Measurements from ENCODE around the gene MALRD1. TPM values are rescaled to one million over a fixed set of nuclear protein-coding genes. Genes with fewer than 3 reads are reported as not detected.

MALRD1 gene
- total and polyA plus RNA-seq, 2 experiments from 2014 or later, result 0.45 TPM; not detected in 1

- H3K4me1 ChIP-seq (ENCODE audit: insufficient read depth), result no peaks in the 10 kb centered on the region
- no peak for DNase-seq
- H2AFZ ChIP-seq, result no peak overlapping the region
- WGBS, 2 experiments (ENCODE audit: low coverage in 1 of 2, low lambda C conversion rate in 2 of 2, missing lambda C conversion rate in 2 of 2), result 3 to 4% methylated on average over 1 of the region's 1 CpG
- no peaks in the 10 kb centered on the region for H3K79me2 ChIP-seq (ENCODE audit: insufficient read depth)
- no peak overlapping the region for H3K9ac ChIP-seq
- H4K20me1 ChIP-seq (ENCODE audit: insufficient read depth), result no peaks in the 10 kb centered on the region
- H3K4me2 ChIP-seq (ENCODE audit: unreplicated experiment), result no peak overlapping the region
- in situ Hi-C loops (cut with MboI), result no loop called here
- no peaks in the 10 kb centered on the region for H3K27me3 ChIP-seq (replicated peaks; ENCODE audit: insufficient read depth)
- no peak overlapping the region for H3K27ac ChIP-seq
- no peaks in the 10 kb centered on the region for H3K9me2 ChIP-seq (ENCODE audit: insufficient read depth)
- H3K36me3 ChIP-seq (ENCODE audit: low read depth), result no peaks in the 10 kb centered on the region
- H3K9me3 ChIP-seq (ENCODE audit: low read depth), result no peaks in the 10 kb centered on the region
- H3K4me3 ChIP-seq, result no peak overlapping the region
- no peaks in the 10 kb centered on the region for H3F3A ChIP-seq (ENCODE audit: insufficient read depth)
- no peak for TF ChIP-seq EZH2phosphoT487 (IDR thresholded peaks at IDR 0.05; ENCODE audit: insufficient read depth, low read depth)
- no peak for TF ChIP-seq EZH2 (IDR thresholded peaks at IDR 0.05; ENCODE audit: insufficient read depth, poor library complexity, severe bottlenecking)
Observed at GRCh38 chr10:19111501-19112267, 63.1 kb downstream of the MALRD1 start.

GRCh38 chr10:19117438-19117837 is 68.8 kb downstream of the MALRD1 start:
- no peak for TF ChIP-seq EZH2phosphoT487 (IDR thresholded peaks at IDR 0.05; ENCODE audit: insufficient read depth, low read depth)
- no peak for TF ChIP-seq EZH2 (IDR thresholded peaks at IDR 0.05; ENCODE audit: insufficient read depth, poor library complexity, severe bottlenecking)
- no peak overlapping the region for H2AFZ ChIP-seq
- no peak overlapping the region for H3K4me2 ChIP-seq (ENCODE audit: unreplicated experiment)
- H3K4me3 ChIP-seq, result no peak overlapping the region
- H3K27ac ChIP-seq, result no peak overlapping the region
- in situ Hi-C loops (cut with MboI), result no loop called here
- H4K20me1 ChIP-seq (ENCODE audit: insufficient read depth), result no peaks in the 10 kb centered on the region
- H3K9ac ChIP-seq, result no peak overlapping the region
- no peak for DNase-seq
- 0 to 7% methylated on average over 1 of the region's 1 CpG for WGBS, 2 experiments (ENCODE audit: low coverage in 1 of 2, low lambda C conversion rate in 2 of 2, missing lambda C conversion rate in 2 of 2)
- H3K27me3 ChIP-seq (replicated peaks; ENCODE audit: insufficient read depth), result no peaks in the 10 kb centered on the region
- H3K79me2 ChIP-seq (ENCODE audit: insufficient read depth), result no peaks in the 10 kb centered on the region
- no peaks in the 10 kb centered on the region for H3K36me3 ChIP-seq (ENCODE audit: low read depth)
- no peaks in the 10 kb centered on the region for H3K4me1 ChIP-seq (ENCODE audit: insufficient read depth)
- H3F3A ChIP-seq (ENCODE audit: insufficient read depth), result no peaks in the 10 kb centered on the region
- no peaks in the 10 kb centered on the region for H3K9me2 ChIP-seq (ENCODE audit: insufficient read depth)
- H3K9me3 ChIP-seq (ENCODE audit: low read depth), result no peaks in the 10 kb centered on the region

DNA sequence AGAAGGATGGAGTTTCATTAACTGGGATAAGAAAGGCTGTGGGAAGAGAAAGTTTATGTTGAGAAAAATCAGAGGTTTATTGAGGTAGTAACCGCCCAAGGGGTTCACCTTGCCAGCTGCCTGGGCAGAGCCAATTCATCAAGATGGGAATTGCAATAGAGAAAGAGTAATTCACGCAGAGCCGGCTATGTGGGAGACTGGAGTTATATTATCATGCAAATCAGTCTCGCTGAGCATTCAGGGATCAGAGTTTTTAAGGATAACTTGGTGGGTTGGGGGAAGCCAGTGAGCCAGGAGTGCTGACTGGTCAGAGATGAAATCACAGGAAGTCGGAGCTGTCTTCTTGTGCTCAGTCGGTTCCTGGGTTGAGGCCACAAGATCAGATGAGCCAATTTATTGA is 70.6 kb downstream of the MALRD1 start:
- H3K36me3 ChIP-seq (ENCODE audit: low read depth), result no peaks in the 10 kb centered on the region
- H3F3A ChIP-seq (ENCODE audit: insufficient read depth), result no peaks in the 10 kb centered on the region
- H2AFZ ChIP-seq, result no peak overlapping the region
- TF ChIP-seq EZH2phosphoT487 (IDR thresholded peaks at IDR 0.05; ENCODE audit: insufficient read depth, low read depth) (no peak), EZH2 (IDR thresholded peaks at IDR 0.05; ENCODE audit: insufficient read depth, poor library complexity, severe bottlenecking) (no peak)
- no peak overlapping the region for H3K27ac ChIP-seq
- 33 to 35% methylated on average over 6 of the region's 6 CpGs for WGBS, 2 experiments (ENCODE audit: low coverage in 1 of 2, low lambda C conversion rate in 2 of 2, missing lambda C conversion rate in 2 of 2)
- H4K20me1 ChIP-seq (ENCODE audit: insufficient read depth), result no peaks in the 10 kb centered on the region
- in situ Hi-C loops (cut with MboI), result no loop called here
- no peaks in the 10 kb centered on the region for H3K9me3 ChIP-seq (ENCODE audit: low read depth)
- no peak overlapping the region for H3K4me3 ChIP-seq
- H3K9ac ChIP-seq, result no peak overlapping the region
- DNase-seq, result no peak
- no peaks in the 10 kb centered on the region for H3K4me1 ChIP-seq (ENCODE audit: insufficient read depth)
- H3K27me3 ChIP-seq (replicated peaks; ENCODE audit: insufficient read depth), result no peaks in the 10 kb centered on the region
- no peaks in the 10 kb centered on the region for H3K79me2 ChIP-seq (ENCODE audit: insufficient read depth)
- H3K4me2 ChIP-seq (ENCODE audit: unreplicated experiment), result no peak overlapping the region
- no peaks in the 10 kb centered on the region for H3K9me2 ChIP-seq (ENCODE audit: insufficient read depth)

DNA sequence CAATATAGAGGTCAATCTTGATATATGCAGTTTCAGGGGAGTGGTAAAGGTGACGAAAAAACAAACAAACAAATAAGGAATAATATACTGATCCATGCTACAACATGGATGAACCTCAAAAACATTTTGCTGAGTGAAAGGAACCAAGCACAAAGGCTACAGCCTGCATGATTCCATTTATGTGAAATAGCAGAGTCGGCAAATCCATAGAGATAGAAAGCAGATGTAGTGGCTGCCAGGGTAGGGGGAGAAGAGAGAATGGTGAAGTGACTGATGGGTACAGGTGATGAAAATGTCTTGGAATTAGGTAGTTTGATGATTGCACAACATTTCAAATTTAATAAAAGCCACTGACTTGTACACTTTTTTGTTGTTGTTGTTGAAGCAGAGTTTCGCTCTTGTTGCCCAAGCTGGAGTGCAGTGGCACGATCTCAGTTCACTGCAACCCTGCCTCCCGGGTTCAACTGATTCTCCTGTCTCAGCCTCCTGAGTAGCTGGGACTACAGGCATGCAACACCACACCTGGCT is 71.8 kb downstream of the MALRD1 start:
- Histone ChIP-seq H3K9ac (no peak overlapping the region), H3K79me2 (ENCODE audit: insufficient read depth) (no peaks in the 10 kb centered on the region), H3K27me3 (replicated peaks; ENCODE audit: insufficient read depth) (no peaks in the 10 kb centered on the region), H3F3A (ENCODE audit: insufficient read depth) (no peaks in the 10 kb centered on the region), H4K20me1 (ENCODE audit: insufficient read depth) (no peaks in the 10 kb centered on the region), H2AFZ (no peak overlapping the region), H3K4me2 (ENCODE audit: unreplicated experiment) (no peak overlapping the region), H3K9me2 (ENCODE audit: insufficient read depth) (no peaks in the 10 kb centered on the region), H3K36me3 (ENCODE audit: low read depth) (no peaks in the 10 kb centered on the region), H3K4me1 (ENCODE audit: insufficient read depth) (no peaks in the 10 kb centered on the region), H3K4me3 (no peak overlapping the region), H3K27ac (no peak overlapping the region), H3K9me3 (ENCODE audit: low read depth) (no peaks in the 10 kb centered on the region)
- in situ Hi-C loops (cut with MboI), result no loop called here
- TF ChIP-seq EZH2phosphoT487 (IDR thresholded peaks at IDR 0.05; ENCODE audit: insufficient read depth, low read depth) (no peak), EZH2 (IDR thresholded peaks at IDR 0.05; ENCODE audit: insufficient read depth, poor library complexity, severe bottlenecking) (no peak)
- WGBS, 2 experiments (ENCODE audit: low coverage in 1 of 2, low lambda C conversion rate in 2 of 2, missing lambda C conversion rate in 2 of 2), result 36 to 42% methylated on average over 5 of the region's 5 CpGs
- DNase-seq, result no peak

All from GM23248 (cell line).